Heart left ventricle (tissue), 13 donors: Measurements from ENCODE around the gene PHLDB3.

Source experiments
- CTCF ChIP-seq, 12 donors: fragments of 200-600 bp; sonication (generic) in 4 of 12; IDR thresholded peaks; one replicate each; pipeline versions ENCODE4 v1.5.0 to v1.8.0; 2018 to 2022; ENCODE audit warnings: antibody characterized with exemption in 12 of 12, mild to moderate bottlenecking in 5 of 12
- POLR2A ChIP-seq, 2 donors: fragments of 450-650 bp; IDR thresholded peaks; one replicate each; pipeline ENCODE4 v1.6.1; 2017; ENCODE audit warnings: antibody characterized with exemption in 2 of 2, mild to moderate bottlenecking in 2 of 2, moderate library complexity in 2 of 2
- donor health status: ischemic (EF 13 %, LVEDD 7.1; RV severe dilation, severe dysfunction).
- donor health status: DM: no; HTN: yes; CAD: no.
- donor health status: DM: no; HTN: no; CAD: no.
- donor health status: ischemic (EF 25% LVEDD 6.9; RV normal size, moderate dysfunction).
- donor health status: ischemic (EF 25% LVEDD 5.7; RV mildly dilated, moderate dysfunction).
- donor health status: ischemic (EF 35%, LVEDD 5.7; RV mildly dilated, moderate dysfunction).
- donor health status: nonischemic (EF 11% LVEDD 7.7; RV severe dilation, severe dysfunction).
- donor health status: DM: yes; HTN: yes; CAD: no.
- donor health status: PGD.
- donor health status: ischemic (EF 29% LVEDD 5.4; RV normal size, mild dysfunction).
- donor health status: nonischemic (EF 23%, LVEDD 6.1; RV moderate dilation, normal function).

- TF ChIP-seq CTCF (IDR thresholded peaks at IDR 0.05): no peak
- TF ChIP-seq POLR2A (IDR thresholded peaks at IDR 0.05): no peak
These were observed 47.6 kb upstream of the PHLDB3 start for GRCh38 chr19:43552198-43552450.
